H4 (cell line): Measurements from ENCODE around the gene IMMT. TPM values are rescaled to one million over a fixed set of nuclear protein-coding genes. Genes with fewer than 3 reads are reported as not detected.
A peak's percentile ranks its signal among the peaks of the same experiment; 100 is the strongest.
"Not testable (repeated sequence)": the region's sequence is repeated elsewhere in the genome, so short reads cannot be mapped to it uniquely, and the experiment has no call there.

Experiments
- DNase-seq: peaks from one replicate; pipeline ENCODE4 v3.0.0-alpha.2; 2015; ENCODE audit warnings: low spot score
- total RNA-seq: library from RNA; depleted of rRNA; stranded (reverse); fragments of >200 nt; shearing (Covaris generic); gene quantifications from 2 replicates; pipeline ENCODE4 v1.2.3, GENCODE V29; 2014; rRNA removed

Gene IMMT
- total RNA-seq: 57.9 and 77.3 TPM in 2 replicates

DNA sequence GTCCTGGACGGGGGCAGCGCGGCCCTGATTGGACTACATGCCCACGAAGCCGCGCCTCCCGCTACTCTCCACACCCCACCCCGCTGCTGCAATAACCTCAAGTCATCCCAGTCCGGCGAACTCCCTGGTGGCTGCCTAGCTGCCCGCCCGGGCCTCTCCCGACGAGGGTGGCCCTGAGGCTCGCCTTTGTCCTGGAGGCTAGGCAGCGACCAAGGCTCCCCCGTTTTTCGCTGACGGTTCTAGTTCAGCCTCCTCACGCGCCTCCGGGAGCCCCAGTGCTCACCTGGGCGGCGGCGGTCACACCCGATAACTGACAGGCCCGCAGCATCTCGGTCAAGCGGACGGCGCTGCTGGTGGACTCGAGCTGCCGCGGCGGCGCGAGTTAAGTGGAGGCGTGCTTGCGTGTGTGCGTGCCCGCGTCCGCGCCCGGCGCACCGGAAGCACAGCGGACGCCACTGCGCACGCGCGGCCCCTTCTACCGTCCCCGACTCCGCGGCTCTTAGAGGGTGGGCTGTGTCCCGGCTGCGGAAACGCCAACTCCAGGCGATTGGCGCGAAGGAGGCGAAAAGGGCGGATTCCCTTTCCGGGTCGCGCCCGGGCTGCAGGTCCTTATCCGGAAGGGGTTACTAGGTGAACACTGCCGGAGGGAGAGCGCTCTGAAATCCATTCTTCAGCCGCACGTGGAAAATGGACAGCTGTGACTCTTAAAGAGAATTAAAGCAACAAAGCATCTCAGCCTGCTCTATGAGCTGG is at the start of gene IMMT:
TSS of gene IMMT (minus strand) at position 408 of the 753 bp plus-strand sequence. CDS start at position 328, 80 bp downstream.
- DNase-seq: peak; percentile 96

DNA sequence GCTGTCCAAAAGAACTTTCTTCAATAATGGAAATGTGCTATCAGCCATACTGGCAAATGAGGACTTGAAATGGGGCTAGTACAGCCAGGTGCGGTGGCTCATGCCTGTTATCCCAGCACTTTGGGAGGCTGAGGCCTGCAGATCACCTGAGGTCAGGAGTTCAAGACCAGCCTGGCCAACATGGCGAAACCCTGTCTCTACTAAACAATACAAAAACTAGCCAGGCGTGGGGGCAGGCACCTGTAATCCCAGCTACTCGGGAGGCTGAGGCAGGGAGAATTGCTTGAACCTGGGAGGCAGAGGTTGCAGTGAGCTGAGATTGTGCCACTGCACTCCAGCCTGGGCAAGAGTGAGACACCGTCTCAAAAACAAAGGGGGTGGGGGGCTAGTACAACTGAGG is 49.5 kb upstream of the IMMT start:
- not testable (repeated sequence) for DNase-seq

DNA sequence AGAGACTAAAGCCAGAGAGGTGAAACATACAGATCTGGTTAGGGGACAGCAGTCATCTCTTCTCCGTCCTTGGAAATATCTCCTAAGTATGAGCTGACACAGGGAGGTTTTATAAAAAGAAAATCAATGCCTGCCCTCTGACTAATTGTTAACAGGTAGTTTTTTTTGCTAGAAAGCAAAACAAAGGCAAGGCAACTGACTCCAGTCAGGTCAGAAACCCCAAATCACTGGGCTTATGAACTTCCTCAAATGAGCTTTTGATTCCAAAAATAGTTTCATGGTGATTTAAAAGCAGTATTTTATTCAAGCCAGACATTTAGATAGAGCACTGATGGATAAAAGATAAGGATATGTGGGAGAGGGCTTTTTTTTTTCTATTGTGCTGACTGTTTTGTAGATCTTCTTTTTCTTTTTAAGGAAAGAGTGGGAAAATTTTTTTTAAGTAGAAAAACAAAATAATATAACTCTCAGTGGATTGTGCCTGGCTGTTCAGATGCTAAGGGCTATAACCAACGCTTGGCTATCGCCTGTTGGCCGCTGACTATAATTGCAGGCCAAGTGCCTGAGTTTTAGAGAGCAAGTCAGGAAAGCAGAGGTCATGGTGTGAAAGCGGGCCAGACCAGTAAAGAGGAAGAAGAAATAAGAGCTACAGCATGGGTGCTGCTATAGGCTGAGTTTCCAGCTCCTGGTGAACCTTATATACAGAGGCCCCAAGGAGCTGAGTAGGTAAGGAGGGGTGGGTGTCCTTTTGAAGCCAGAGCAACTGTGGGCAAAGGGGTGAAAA is 48.9 kb upstream of the IMMT start:
- DNase-seq: no peak

DNA sequence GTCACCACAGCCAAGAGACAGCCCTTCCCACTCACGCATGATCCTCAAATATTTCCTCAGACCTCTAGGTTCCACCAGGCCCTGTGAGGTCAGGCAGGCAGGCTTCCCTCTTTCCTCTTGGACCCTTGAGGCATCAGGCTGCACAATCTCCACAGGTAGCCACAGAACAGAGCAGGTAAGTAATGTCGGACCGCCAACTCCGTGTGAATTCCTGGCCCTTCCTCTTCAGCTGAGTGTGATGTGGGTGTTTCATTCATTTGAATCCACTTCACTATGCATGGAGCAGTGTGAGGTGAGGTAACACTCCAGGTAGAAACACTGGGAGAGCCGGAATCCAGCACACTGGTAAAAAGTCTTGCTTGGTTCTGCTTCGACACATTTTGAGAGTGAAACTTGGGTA is 48.0 kb upstream of the IMMT start:
- no peak for DNase-seq

DNA sequence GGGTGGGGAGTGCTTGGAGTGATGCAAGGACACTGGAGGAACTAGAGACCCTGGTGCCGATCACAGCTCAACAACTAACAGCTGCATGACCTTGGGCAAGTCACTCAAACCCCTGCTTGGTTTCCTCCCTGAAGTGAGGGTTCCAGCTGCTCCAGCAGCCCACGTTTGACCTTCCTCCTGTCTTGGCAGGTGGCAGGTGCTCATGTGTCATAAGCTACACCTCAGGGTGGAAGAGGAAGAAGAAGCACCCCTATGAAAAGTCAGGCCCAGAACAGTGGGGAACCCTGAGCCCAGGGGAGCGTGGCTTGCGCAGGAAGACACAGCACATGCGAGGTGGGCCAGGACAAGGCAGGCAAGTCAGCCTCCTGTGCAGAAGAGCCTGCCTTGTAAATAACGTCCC is 46.3 kb upstream of the IMMT start:
- DNase-seq: no peak

DNA sequence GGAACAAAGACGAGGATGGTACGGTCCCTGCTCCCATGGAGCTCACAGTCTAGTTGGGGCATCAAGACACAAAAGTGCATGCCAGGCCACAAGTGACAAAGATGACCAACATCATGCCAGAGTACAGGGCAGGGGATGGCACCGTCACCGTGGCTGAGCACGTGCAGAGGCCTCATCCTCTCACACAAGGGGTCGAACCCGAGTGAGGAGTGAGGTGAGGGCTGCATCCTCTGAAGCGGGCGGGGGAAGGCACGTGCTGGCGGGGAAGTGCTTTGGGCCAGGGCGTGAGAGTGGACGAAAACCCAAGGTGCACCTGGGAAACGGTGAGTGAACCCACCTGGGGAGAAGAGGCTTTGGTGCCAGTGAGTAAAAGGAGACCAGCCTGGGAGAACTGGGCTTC is 45.0 kb upstream of the IMMT start:
- no peak for DNase-seq

DNA sequence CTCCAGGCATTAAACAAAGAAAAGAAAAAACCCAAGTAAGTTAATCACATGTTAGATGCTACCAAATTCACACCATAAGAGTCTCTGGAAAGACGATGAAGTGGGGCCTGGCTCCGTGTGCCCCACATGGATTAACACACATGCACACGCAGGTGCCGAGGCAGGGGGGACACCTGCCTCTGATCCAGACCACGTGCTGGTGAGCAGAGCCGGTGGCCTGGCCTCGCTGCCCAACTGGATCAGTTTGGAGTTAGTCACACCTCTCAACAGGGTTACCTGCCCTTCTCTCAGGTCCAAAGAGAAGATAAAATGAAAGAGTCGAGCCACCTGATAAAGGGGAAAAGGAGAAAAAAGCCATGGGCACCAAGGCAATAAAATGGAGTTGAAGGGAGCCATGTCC is 44.5 kb upstream of the IMMT start:
- DNase-seq: no peak

DNA sequence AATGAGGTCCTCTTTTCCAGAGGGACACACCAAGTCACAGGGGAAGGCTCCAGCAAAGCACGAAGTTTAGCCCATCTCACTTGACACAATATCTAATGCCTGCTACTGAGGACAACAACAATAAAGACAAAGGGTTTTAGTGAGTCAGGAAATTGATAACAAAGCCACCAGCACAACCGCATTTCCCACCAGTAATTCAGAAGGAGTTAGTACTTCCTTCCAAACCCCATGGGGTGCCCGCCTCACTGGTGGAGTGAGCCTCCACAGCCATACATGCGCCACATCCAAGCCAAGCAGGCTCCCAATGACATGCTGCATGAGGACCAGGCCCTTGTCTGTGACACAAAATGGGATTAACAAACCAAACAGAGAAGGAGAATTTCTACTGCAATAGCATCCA is 44.1 kb upstream of the IMMT start:
- DNase-seq: no peak

DNA sequence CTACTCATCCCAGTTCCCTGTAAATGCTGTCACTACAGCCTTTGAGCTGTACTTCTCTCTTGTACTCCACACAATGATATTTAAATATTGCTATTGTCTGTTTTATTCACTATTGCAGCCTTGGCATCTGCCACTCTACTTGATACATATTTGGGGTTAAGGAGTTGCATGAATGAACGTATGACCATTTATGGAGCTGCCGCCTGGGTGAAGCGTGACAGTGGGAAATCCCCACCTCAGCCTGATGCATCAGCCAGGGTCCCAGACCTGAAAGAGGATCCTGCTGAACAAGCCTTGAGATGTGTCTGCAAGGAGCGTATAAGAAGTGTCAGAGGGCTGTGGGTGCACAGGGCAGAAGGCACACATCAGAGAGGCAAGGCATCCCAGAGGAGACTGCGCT is 43.1 kb upstream of the IMMT start:
- DNase-seq: no peak

DNA sequence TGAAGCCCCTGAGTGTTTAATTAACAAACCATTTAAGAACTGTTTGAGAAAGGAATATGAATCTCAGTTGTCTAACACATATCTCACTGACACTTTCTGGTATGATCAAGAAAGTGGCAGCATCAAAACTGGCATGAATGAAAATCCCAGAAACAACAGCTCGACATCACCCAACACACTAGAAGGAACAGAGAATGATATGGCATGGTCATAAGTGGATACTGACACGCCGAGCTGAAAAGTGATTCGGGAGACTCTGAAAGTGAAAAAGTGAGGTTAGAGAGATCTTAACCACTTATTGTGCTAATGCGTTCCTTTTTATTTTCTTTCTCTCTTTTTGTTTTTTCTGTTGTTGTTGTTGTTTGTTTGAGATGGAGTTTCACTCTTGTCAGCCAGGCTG is 41.9 kb upstream of the IMMT start:
- no peak for DNase-seq

DNA sequence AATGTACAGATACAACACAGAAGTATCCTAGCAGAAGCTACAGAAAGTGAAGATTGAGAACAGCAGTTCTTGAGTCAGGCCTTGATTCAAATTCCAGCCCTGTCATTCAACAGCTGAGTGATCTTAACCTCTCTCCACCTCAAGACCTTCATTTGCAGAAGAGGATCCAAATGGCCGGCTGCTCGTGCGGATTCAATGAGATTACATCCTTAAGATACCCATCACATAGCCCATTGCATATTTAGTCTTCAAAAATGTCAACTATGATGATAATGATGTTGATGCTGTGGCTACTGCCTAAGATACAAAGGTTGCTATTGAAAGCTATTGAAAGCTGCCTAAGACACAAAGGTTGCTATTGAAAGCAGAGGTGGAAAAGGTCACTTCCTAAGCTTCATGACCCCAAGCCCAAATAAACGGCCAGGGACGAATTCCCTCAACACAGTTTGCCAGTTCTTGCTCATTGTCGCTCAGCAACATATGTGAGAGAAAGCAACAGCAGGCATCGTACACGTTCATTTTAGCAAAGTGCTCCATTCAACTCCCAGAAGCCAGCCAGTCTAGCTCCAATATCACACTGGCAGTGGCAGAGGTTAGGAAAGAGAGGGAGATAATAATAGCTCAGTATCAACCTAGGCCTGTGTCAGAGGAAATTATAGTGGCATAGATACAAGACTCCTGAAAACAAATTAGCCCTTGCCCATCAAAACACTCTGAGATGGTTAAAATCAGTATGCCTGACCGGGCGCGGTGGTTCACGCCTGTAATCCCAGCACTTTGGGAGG is 40.1 kb upstream of the IMMT start:
- DNase-seq: no peak

DNA sequence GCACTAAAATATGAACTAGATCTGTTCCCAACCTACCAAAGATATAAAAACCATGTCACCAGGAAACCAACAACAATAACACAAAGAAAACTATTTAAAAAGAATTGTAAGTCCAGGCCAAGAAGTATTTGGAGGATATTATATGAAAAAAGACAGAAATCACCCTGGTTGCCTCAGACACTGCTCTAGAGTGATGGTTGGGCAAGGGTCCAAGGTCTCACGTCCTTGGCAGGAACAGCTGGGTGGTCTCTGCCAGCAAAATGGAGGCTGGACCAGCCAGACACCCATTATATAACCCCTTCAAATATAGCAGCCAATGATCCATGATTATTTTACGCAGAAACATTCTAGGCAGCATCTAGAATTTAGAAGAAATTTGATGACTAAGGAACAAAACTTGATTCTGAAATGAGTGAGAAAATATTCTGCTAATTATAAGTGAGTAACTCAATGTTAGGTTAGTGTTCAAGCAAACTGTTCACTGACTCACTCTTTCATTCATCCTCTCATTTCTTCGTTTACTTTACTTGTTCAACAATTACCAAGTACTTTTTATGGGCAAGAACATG is 39.4 kb upstream of the IMMT start:
- no peak for DNase-seq

DNA sequence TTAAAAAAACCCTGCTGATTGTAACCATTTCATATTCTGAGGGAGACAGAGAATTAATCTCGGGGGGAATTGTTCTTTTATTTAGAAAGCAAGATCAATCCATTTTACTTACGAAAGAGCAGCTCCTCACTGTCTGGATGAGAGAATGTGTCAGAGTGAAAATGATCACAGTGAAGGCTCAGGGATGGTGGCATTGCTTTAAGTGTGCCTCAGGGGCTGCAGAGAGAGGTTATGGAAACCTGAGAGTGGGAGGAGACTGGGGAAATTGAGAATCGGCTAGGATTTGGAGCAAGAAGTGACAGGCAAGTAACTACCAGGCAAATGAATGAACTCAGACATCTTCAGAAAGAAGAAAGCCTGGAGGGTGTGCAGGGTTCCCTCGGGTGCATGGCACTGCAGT is 38.2 kb upstream of the IMMT start:
- DNase-seq: no peak

DNA sequence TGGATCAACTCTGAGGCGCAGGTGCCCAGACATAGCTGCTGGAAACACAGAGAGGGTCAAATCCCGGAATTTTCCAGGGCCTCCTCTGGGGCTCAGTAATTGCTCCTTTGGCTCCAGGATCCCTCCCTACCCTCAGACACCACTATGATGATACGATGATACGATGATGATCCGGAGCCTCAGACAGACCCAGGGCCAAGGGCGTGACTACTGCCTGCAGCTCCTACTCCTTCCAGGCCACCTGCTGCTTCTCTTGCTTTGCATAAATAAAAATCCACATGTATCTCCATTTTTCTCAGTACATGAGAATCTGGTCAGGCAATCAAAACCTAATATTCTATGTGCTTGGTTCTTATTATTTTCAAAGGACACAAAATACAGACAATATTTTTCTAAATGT is 37.6 kb upstream of the IMMT start:
- DNase-seq: no peak

DNA sequence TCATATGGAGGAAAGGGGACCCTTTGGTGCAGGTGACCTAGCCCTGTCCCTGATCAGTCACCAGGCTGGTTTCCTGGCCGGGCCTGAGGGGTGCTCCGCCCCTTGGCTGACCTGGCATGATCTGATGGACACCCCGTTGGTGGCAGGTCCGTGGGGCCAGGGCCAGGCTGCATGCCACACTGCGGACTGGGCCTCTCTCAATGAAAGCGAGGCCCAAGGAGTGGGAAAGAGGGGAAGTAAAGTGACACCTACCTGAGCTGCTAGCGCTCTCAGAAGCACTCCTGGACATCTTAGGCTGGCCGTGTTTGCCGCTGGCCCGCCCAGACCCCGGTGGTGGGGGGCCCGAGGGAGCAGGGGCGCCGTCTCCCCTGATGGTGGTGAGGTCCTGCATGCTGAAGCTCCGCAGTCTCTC is 37.1 kb upstream of the IMMT start:
- DNase-seq: no peak

DNA sequence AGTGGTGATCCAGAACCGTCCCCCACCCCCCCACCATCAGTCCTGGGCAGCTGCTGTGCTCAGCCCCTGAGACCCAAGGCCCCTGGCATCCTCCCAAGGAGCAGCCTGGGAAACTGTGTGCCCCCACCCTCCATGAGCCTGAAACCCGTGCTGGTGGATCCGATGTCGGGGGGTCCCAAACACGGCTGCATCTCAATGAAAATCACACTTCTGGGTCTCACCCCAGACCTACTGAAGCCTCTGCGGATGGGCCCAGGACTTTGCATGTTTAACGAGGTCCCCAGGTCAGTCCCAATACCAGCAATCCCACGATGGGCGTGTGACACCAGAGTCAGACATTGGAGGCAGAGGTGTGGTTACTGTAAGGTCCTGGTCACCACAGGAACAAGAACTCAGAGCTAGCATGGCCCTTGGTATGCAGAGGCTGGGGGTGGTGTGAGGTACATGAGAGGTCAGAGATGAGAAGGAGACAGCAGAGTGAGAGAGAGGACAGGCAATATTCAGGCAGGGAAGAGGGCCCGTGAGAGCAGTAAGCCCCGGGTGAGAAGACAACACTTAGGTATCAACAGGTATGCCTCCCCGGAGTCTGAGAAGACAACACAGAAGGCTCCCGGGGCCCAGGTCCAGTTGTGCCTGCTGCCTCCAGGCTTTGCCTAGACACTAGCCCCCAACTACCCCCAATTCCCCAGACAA is 36.6 kb upstream of the IMMT start:
- no peak for DNase-seq

DNA sequence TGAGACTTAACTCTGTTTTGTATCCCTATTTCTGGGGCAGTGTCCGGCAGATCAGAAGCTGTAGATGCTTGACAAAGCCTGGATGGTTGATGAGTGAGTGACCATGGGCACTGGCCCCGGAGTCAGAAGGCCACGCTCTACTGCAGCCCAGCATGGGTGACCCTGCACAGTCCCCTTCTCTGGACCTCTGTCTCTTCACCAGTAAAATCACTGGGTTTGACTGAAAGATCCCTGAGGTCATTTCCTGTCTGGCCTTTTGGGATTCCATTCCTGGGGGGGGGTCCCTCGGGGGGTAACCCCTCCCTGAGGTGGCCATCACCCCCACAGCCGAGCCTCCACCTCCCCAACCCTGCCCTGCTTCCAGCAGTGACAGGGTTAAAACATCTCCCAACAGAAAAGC is 35.7 kb upstream of the IMMT start:
- no peak for DNase-seq

DNA sequence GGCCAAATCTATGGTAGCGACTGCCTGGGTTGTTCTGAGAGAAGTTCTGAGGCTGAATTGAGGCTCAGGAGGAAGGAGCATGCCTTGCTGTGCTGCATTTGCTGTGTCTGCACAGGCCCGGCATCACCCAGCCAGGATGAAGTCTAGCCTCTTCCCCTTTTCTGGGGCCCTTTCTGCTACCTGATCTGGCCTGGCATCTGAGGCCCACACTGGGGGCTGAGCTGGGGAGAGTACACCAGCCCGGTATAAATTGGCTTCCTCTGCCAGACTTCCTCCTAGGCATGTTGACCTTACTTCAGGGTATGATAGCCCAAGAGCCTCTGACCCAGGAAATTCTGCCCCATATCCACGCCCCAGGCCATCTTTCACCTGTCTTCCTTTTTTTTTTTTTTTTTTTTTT is 34.0 kb upstream of the IMMT start:
- no peak for DNase-seq

DNA sequence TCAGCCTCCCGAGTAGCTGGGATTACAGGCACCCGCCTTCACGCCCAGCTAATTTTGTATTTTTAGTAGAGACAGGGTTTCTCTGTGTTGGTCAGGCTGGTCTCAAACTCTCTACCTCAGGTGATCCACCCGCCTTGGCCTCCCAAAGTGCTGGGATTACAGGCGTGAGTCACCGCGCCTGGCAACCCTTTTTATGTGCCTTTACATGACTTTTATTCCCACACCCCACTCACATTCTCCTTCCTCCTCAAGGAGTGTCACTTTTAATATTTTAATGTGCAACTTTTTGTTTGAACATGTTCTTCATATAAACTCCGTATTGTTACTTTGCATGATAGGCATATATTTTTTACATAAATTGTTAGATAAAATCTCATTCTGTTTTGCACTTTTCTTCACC is 33.3 kb upstream of the IMMT start:
- not testable (repeated sequence) for DNase-seq

DNA sequence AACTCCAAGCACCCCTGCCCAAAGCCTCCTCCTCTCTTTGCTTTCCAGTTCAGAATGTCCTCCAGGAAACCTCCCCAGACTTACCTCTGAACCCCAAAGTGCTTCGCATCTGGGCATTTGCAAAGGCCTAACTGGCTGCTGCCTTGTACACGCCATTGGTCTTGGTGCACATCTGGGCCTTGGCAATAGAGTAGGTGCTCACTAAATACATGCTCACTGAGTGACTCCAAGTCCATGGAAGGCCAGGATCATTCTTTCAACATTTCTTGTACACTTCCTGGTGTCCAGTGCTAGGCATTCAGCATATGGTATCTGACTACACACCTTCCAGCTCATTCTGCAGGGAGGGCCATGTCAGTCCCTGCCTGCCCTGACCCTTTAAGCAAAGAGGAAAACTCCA is 32.4 kb upstream of the IMMT start:
- DNase-seq: no peak
